ENCODE results near the gene F3.
A peak's percentile ranks its signal among the peaks of the same experiment; 100 is the strongest.

F3 gene

DNA sequence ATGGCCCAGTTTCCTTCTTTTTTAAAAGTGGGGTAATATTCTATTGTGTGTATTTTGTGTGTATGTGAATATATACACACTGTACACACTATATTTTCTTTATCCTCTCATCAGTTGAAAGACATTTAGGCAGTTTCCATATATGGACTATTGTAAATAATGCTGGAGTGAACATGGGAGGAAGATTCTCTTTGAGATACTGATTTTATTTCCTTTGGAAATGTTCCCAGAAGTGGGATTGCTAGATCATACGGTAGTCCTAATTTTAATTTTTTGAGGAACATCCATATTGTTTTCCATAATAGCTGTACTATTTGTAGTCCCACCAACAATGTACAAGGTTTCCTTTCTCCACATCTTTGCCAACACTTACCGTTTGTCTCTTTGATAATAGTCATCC is 51.0 kb downstream of the F3 start:
- H3K4me3 ChIP-seq (ENCODE audit: low read depth, low read length) = no peak overlapping the region
- TF ChIP-seq CTCF (IDR thresholded peaks at IDR 0.05; ENCODE audit: borderline replicate concordance, insufficient read depth, low read depth, low read length) = no peak

DNA sequence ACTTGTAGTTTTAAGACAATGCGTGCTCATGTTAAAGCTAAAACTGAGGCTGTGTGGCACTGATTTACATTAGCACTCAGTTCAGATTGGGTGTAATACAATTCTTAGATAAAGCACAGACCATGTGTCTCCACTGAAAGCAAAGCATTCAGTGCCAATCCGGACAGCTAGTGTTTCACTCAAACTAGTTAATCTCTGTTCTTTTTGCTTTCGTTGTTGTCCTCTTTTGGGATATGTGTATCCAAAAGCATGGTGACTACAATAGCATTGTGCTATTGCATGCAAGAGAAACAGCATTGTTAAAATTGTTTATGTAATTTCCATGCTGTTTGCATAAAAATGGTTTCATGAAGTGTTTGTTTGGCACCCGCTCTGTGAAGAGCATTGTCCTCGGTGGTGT is 54.6 kb downstream of the F3 start:
- TF ChIP-seq CTCF (IDR thresholded peaks at IDR 0.05; ENCODE audit: borderline replicate concordance, insufficient read depth, low read depth, low read length) = no peak
- no peak overlapping the region for H3K4me3 ChIP-seq (ENCODE audit: low read depth, low read length)

GRCh38 chr1:94481473-94481933 is 60.1 kb downstream of the F3 start:
- TF ChIP-seq CTCF (IDR thresholded peaks at IDR 0.05; ENCODE audit: borderline replicate concordance, insufficient read depth, low read depth, low read length) = peak; percentile 71; the same call in 1 of the 2 replicates
- no peak overlapping the region for H3K4me3 ChIP-seq (ENCODE audit: low read depth, low read length)

DNA sequence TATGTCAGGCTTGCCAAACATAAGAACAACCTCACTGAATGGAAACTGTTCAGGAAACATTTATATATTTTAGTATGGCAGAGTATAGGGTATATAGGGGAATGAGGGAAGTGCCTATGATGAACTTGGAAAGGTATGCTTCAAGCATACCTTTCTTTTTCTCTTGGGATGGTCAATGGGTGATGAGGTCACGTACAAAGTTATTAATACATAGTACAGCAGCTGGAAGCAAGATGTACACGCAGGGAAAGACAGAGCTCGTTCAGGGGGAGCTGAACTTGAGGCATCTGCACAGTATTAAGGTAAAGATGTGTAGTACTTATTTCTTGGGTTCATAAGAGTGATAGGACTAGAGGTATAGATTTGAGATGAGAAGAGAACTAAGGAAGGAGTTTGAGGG is 61.9 kb downstream of the F3 start:
- TF ChIP-seq CTCF (IDR thresholded peaks at IDR 0.05; ENCODE audit: borderline replicate concordance, insufficient read depth, low read depth, low read length) = no peak
- H3K4me3 ChIP-seq (ENCODE audit: low read depth, low read length) = no peak overlapping the region

All from GM12875 (cell line).